ENCODE data around the gene ENOX1.
"Not testable (repeated sequence)": the region's sequence is repeated elsewhere in the genome, so short reads cannot be mapped to it uniquely, and the experiment has no call there.

ENOX1 gene

DNA sequence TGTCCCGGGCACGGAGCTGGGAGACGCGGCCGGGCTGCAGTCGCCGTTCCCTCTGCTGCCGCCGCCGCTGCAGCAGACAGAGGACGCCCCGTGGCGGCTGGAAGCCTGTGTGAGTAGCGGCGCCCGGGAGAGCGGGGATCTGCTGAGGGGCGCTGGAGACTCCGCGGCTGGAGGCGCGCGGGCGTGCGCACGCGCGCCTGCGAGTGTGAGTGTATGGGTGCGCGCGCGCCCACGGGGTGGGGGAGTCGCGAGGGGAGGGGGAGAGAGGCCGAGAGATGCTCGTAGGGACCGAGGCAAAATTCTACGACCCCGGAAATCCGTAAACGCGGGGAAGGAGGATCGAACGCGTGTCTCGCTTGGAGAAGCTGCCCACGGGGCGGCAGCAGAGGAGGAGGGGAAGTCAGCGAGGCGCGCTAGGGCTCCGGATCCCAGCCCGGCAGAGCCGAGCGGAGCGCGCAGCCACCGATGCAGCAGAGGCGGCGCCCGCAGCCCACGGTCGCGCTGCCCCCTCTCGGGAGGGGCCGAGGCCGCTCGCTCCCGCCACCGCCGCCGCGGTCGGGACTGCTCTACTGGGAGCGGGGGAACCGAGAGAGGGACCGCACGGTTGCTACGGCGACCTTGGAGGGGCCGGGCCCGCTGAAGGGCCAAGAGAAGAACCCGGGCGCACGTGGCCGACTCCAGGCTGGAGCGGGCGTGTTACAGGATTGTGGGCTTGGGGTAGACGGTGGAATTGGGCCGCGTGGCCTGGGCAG is at the start of gene ENOX1:
ENOX1 (minus strand) TSS at position 207 of the 752 bp plus-strand sequence.
- no peak for DNase-seq (ENCODE audit: low read depth)

GRCh38 chr13:43835701-43836100 is 48.9 kb upstream of the ENOX1 start:
- no peak for DNase-seq (ENCODE audit: low read depth)

- DNase-seq (ENCODE audit: low read depth), result no peak
Observed at GRCh38 chr13:43831088-43831487, 44.3 kb upstream of the ENOX1 start.

DNA sequence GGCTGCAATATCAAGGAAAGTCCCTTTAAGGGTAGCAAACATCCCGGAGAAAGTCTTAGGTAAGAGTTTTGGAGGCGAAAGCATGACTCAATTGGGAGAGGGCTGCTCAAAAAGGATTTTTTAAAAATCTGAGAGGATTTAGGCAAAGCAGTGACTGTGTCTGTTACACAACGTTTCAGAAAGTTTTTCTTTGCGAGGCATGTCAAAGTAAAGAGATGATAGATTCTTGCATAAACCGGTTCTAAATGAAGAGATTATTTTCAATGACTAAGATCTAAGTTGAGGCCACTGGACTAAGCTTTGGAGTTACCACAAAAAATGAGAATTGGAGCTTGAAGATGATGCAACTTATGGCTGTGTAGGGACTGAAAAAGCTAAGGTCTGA is 43.7 kb upstream of the ENOX1 start:
- DNase-seq (ENCODE audit: low read depth), result no peak

DNA sequence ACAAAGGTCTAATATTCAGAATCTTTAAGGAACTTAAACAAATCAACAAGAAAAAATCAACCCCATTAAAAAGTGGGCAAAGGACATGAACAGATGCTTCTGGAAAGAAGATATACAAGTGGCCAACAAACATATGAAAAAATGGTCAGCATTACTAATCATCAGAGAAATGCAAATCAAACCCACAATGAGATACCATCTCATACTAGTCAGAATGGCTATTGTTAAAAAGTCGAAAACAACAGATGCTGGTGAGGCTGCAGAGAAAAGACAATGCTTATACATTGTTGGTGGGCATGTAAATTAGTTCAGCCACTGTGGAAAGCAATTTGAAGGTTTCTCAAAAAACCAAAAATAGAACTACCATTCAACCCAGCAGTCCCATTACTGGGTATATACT is 37.9 kb upstream of the ENOX1 start:
- DNase-seq (ENCODE audit: low read depth), result not testable (repeated sequence)

GRCh38 chr13:43822969-43823368 is 36.2 kb upstream of the ENOX1 start:
- no peak for DNase-seq (ENCODE audit: low read depth)

GRCh38 chr13:43816401-43816889 is 29.7 kb upstream of the ENOX1 start:
- no peak for DNase-seq (ENCODE audit: low read depth)

- DNase-seq (ENCODE audit: low read depth), result no peak
Observed at GRCh38 chr13:43815204-43815603, 28.4 kb upstream of the ENOX1 start.

DNA sequence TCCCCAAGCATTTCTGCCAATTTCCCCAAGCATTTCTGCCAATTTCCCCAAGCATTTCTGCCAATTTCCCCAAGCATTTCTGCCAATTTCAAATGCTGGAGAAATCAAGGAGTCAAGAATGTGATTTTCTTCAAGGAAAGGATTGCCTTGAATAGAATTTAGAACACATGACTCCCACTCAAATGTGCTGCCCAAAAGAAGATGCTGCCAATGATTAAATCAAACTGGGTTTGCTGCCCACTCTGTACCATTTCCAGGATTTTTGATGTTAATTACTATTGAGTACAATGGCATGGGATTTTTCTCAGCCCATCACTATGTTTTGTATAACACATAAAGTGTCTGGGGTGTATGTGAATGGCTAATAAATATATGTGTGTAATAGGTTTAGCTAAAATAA is 21.9 kb upstream of the ENOX1 start:
- DNase-seq (ENCODE audit: low read depth), result no peak

- no peak for DNase-seq (ENCODE audit: low read depth)
Observed at GRCh38 chr13:43805681-43806128, 18.9 kb upstream of the ENOX1 start.

DNA sequence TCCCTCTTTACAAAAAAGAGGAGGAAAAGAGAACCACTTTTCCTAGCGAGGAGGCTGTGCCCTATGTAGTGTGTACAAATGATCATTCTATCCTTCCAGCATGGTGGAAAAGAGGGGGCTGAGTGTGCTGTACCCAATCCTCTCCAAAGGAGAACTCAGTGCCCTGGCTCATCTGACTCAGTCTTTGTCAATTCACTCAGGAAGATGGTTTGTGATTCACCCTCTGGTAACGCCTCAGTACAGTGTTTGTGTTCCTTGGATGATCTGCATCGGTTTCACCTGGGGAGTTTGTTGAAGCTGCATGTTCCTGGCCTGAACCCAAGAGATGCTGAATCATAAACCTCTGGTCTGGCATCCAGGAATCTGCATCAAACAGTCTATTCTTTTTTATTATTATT is 18.3 kb upstream of the ENOX1 start:
- no peak for DNase-seq (ENCODE audit: low read depth)

GRCh38 chr13:43804461-43805070 is 17.8 kb upstream of the ENOX1 start:
- DNase-seq (ENCODE audit: low read depth), result no peak

GRCh38 chr13:43802511-43802910 is 15.7 kb upstream of the ENOX1 start:
- DNase-seq (ENCODE audit: low read depth), result no peak

DNA sequence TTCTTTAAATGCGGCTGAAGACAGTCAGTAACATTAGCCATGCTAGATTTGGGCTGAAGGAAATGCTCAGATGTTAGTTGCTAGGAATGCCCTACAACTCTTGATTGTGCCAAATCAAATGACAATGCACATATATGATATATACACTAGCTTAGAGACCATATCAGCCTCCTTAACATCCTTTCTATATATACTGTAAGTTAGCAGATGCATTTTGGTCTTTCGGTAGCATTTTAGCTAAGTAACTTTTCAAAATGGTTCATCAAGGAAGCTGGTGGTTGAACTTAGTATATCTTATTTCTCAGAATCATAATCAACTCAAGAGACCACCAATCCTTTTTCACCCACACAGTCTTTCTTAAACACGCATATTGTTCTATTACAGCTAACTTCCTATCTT is 14.1 kb upstream of the ENOX1 start:
- DNase-seq (ENCODE audit: low read depth), result no peak

GRCh38 chr13:43799191-43799590 is 12.4 kb upstream of the ENOX1 start:
- no peak for DNase-seq (ENCODE audit: low read depth)

- no peak for DNase-seq (ENCODE audit: low read depth)
Observed at GRCh38 chr13:43797869-43798268, 11.1 kb upstream of the ENOX1 start.

DNA sequence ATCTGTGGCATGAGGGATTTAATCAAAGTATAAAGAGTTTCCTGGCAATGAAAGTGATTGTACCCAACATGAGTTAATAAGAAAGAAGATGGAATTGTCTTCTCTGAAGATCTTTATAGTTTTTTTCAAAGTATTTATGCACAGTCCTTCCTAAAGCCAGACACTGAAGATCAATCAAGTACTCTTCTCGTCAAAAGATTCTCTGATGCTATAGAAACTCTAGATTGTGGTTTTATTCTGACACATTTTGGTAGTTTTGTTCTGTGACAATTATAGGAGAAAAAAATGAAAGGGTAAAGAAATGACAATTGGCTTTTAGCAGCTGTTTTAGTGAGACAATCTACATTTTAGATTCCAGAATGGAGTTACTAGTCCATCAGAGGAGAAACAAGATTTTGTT is 10.4 kb upstream of the ENOX1 start:
- no peak for DNase-seq (ENCODE audit: low read depth)

- DNase-seq (ENCODE audit: low read depth), result no peak
Observed at GRCh38 chr13:43794416-43794815, 7.6 kb upstream of the ENOX1 start.

- DNase-seq (ENCODE audit: low read depth), result no peak
Observed at GRCh38 chr13:43792076-43792881, 5.5 kb upstream of the ENOX1 start.

GRCh38 chr13:43787997-43788396 is 1.2 kb upstream of the ENOX1 start:
- DNase-seq (ENCODE audit: low read depth), result no peak

DNA sequence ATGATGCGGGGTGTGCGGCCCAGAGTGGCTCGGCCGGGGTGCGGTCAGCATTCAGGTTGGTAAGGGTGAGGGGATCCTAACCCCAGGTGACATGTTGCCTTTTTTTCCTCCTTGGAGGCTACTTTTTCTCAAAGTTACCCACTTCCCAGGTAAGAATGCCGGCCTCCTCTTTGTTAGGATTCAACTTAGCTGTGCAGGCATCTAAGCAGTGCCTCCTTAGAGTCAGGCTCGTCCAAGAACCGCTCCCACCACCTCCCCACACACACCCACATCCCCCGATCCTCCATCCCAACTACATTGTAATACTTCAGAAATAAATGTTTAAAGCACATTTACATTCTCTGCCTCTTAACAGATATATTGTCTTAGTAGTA is 733 bp upstream of the ENOX1 start:
- DNase-seq (ENCODE audit: low read depth), result no peak

DNA sequence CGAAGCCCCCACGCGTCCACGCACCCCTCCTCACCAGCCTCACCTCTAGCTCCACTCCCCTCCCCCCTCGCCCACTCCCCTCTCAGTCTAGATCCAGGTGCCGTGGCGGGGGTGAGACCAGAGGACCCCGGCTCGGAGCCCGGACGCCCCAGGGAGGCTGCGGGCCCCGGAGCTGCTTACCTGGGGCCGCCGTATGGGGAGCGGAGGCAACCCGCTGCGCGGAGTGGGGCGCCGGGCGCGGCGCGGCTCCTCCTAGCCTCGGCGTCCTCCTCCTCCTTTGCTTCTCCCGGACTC is 353 bp downstream of the ENOX1 start:
- no peak for DNase-seq (ENCODE audit: low read depth)

Measured in stimulated activated CD8-positive, alpha-beta memory T cell treated with anti-CD3 and anti-CD28 coated beads, Interleukin-12 subunit alpha, Interleukin-12 subunit beta, amount 100 ng/mL, for 1 hour (primary cell).